Measurements from ENCODE around the gene HOXA9.

DNA sequence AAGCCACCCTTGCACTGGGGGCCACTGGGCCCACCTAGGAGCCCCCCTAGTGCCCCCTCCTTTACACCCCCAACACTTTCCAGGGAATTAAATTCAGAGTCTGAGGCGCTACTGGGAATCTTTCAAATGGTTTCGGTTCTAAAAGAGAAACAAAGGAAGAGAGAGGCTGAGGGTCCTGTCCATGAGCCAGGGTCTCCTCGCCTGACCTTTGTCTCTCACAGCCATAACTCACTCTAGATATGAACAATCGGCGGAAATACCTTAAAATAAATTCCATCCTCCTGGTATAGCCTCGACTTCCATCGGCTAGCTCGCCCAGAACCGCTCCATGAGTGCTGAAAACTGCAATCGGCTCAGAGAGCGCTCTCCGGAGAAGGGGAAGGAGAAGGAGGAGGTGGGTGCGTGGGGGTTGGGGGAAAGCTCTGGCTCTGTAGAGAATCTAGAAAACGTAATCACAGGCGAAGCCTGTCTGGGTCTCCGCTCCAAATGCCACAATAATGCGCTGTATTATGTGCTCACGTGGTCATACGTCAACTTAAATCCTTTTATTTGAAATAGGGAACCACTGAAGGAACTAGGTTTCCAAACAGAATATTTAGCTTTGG, 47.3 kb downstream of the HOXA9 start:
- TF ChIP-seq, protein P1, sequence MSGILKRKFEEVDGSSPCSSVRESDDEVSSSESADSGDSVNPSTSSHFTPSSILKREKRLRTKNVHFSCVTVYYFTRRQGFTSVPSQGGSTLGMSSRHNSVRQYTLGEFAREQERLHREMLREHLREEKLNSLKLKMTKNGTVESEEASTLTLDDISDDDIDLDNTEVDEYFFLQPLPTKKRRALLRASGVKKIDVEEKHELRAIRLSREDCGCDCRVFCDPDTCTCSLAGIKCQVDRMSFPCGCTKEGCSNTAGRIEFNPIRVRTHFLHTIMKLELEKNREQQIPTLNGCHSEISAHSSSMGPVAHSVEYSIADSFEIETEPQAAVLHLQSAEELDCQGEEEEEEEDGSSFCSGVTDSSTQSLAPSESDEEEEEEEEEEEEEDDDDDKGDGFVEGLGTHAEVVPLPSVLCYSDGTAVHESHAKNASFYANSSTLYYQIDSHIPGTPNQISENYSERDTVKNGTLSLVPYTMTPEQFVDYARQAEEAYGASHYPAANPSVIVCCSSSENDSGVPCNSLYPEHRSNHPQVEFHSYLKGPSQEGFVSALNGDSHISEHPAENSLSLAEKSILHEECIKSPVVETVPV (CRISPR knock-in tag; IDR thresholded peaks at IDR 0.05) = no peak
- no peak for TF ChIP-seq RARB (CRISPR knock-in tag; IDR thresholded peaks at IDR 0.05)
- TF ChIP-seq, protein P2, sequence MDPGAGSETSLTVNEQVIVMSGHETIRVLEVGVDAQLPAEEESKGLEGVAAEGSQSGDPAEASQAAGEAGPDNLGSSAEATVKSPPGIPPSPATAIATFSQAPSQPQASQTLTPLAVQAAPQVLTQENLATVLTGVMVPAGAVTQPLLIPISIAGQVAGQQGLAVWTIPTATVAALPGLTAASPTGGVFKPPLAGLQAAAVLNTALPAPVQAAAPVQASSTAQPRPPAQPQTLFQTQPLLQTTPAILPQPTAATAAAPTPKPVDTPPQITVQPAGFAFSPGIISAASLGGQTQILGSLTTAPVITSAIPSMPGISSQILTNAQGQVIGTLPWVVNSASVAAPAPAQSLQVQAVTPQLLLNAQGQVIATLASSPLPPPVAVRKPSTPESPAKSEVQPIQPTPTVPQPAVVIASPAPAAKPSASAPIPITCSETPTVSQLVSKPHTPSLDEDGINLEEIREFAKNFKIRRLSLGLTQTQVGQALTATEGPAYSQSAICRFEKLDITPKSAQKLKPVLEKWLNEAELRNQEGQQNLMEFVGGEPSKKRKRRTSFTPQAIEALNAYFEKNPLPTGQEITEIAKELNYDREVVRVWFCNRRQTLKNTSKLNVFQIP (CRISPR knock-in tag; IDR thresholded peaks at IDR 0.05; ENCODE audit: borderline replicate concordance, low read depth) = no peak
